HK-2 (cell line): ENCODE data around the gene LRRC75A.
"Not testable (repeated sequence)": the region's sequence is repeated elsewhere in the genome, so short reads cannot be mapped to it uniquely, and the experiment has no call there.

ENCODE experiments used
- DNase-seq: peaks from one replicate; pipeline ENCODE4 v3.0.0-alpha.2; 2018; ENCODE audit not compliant: unreplicated experiment

Gene LRRC75A

DNA sequence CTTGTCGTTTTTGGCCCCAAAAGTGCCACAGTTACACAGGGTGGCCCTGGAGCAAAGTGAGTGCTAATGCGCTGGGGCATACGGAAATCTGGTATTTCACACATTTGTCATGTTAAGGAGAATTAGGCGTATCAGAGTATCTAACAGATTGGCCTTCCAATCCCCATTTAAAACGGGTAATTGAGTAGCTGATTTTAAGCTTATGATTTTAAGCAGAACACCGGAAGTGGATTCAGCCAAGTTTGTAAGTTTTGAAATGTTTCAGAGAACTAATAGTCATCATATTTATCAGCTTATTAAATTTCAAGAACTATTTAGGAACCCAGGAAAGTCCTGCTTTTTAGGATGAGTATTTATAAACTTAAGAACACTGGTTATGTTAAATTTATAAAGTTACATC is 19.5 kb downstream of the LRRC75A start:
- no peak for DNase-seq

DNA sequence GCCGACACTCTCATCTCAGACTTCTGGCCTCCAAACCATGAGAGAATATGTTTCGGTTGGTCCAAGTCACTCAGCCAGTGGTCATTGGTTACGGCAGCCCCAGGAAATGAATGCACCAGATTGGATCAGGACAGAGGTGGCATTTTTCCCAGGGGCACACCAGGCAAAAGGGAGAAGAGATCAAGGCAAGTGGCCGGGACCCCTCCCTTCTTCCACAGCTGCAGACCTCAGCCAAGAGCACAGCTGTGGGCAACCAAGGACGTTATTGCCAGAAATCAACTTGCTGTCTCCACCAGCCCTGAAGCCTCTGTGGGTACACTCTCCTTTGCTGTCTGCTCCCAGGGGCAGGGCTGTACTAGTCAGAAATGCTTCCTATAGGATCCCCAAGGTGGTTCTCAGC is 20.7 kb downstream of the LRRC75A start:
- DNase-seq: no peak

DNA sequence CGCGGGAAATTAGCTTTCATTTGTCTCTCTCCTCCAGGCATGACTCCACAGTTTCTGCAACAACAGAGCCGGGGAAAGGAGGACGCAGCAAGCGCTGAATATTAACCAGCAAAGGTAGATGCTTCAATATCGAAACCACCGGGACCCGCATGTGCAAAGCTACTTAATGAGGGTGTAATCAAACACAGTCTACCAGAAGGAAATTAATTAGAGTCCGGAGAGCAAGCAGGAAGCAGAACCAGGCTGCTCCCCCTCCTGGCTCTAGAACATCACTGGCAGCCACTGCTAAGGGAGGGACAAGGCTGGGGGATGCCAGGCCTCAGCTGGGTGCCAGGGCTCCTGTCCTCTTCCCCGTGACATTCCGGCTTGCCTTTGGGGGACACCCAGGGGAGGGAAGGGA is 21.7 kb downstream of the LRRC75A start:
- DNase-seq: no peak

DNA sequence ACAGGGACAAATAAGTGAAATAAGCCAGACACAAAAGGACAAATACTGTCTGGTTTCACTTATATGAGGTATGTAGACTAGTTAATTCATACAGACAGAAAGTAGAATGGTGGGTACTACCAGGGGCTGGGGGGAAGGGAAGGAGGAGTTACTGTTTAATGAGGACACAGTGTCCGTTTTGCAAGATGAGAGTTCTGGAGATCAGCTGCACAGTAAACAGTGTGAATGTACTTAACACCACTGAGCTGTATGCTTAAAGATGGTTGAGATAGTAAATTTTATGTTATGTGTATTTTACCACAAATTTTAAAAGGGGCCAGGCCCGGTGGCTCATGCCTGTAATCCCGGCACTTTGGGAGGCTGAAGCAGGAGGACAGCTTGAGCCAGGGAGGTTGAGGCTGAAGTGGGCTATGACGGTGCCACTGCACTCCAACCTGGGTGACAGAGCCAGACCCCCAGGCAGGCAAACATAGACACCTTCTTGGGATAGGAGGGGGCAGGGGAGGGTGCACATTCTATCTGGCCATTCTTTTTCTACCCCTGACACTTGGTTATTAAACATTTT is 23.5 kb downstream of the LRRC75A start:
- DNase-seq: no peak

DNA sequence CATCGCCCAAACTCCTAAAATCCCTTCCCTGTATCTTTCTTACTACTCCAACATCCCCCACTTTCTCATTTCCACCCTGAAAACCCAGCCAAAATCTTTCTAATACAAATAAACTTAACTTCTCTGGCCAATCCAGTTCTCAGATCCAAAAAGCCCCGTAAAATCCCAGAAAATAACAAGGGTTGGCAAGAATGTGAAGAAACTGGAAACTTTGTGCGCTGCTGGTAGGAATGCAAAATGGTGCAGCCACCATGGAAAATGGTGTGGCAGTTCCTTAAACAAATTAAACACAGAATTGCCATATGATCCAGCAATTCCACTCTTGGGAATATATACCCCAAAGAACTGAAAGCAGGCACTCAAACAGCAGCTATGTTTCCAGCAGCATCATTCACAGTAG is 24.1 kb downstream of the LRRC75A start:
- DNase-seq: no peak

DNA sequence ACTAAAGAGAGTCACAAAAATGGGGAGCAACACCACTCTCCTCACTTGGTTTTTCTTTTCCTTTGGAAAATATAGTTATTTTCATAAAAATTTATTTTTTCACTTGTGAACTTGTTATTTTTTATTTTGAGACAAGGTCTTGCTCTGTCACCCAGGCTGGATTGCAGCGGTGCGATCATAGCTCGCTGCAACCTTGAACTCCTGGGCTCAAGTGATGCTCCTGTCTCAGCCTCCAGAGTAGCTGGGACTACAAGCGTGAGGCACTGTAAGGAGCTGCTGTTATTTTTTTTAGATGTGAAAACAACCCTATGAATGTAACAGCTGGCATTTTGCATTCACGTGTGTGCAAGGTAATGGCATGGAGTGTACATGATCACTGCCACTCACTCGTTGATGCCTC is 24.9 kb downstream of the LRRC75A start:
- no peak for DNase-seq

DNA sequence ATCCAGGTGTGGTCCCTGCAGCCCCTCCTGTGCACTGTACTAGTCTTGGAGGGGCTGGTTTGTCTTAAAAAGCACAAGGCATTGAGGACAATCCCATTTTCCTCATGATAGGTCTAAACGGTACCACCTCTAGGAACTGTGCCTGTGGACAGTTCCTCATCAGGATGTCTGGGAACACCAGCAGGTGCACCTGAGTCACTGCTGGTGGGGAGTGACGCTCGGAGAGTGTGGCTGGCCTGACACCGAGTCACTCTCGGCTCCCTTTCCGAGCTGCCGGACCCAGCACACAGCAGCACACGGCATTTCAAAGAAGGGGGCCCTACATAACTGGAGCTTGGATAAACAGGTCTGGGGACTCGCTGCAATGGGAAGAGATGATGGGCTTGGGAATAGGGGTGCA is 25.6 kb downstream of the LRRC75A start:
- DNase-seq: no peak

DNA sequence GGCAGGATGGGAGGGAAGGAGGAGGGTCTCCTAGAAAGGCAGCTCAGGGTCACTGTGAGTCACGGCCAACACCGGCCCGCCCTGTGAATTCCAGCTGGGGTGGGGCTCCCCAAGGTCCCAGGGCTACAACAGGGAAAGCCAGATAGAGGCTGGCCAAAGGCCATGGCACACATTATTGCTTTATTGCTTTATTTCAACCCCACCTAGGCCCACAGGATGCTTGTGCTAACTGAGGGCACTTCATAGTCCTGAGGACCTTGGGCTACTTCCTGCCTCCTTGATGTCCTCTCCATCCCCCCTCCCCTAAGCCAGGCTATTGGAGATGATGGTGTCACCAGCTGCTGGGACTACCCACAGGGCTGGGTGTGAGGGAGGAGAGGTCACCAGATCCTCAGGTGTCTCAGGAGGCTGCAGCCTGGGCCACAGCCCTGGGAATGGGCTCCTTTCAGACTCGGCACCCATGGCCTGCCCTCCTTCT is 26.1 kb downstream of the LRRC75A start:
- no peak for DNase-seq

DNA sequence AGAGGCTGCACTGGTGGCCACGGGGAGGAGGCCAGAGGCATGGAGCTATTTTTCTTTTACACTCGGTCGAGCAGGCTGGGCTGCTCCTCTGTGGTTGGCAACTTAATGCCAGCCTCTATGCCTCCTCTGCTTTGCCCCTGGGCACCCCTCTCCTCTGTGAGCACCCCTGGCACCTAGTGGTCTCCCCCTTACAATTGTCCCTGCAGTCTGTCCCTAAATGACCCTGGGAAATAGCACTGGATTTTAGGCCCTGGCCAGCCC is 27.0 kb downstream of the LRRC75A start:
- DNase-seq: no peak

DNA sequence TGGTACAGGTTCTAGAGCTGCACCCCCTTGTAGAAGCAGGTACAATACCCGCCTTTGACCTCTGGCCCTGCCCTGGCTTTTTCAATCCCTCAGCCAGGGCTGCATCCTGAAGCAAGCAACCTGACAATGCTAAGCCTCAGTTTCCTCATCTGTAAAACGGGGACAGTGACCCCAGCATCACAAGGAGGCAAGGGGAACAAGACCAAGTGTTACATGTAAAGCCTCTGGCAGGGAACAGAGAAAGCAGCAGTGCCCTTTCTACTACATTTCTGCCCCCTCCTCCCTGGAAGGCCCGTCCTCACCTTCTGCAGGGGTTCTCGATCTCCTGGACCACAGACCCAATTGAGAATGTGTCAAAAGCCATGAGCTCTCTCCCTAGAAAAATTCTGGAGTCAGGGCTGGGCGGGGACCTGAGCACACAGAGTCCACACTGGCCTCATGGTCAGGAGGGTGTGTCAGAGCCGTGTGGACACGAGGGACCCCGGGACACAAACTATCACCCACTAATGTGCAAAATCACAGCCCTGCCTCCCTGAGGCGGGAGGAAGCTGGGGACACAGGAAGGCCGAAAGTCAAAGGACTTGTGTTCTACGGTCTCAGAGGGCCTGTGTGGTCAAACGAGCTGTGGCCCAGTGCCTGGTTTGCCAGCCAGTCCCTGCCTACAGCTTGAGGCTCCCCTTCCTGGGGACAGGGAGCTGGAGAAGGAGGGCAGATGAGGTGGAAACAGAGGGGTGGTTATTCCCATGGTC is 27.5 kb downstream of the LRRC75A start:
- no peak for DNase-seq

DNA sequence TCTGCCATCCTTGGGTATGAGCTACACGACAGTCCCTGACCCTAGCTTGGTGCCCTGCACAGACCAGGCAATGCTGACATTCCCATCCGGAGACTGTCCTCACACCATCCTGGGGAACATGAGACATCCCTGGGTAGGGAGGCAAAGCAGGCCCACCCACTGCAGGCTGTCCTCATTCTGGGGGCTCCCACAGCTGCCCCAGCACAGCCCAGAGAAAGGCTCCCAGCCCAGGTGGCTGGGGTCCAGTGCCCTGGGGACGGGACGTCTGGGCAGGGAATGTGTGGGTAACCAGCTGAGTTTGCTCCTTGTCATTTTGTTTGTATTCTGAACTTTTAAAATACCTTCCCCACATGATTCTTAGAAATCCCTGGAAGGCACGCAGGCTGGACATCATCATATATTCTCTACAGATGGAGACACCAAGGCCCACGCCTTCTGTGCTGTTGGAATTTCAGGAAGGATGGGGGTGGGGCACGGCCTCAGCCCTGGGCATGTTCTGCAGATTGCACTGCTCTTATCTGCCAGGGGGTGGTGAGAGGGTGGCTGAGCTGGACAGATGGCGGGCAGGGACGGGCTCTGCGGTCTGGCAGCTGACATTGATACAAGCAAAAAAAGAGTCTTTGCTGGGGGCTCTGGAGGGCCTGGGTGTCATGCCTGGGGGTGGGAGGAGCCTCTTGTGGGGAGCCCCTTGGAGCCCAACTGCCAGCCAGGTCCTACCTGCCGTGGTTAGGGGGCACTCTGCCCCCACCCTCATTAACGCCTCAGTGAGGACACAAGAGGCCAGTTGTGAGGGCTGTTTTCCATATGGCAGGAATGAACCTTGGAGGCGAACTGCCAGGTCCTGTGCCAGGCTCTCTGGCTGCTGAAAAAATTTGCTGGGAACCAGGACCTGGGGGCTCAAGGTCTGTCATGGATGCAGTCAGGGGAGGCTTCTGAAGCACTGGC is 28.4 kb downstream of the LRRC75A start:
- no peak for DNase-seq

DNA sequence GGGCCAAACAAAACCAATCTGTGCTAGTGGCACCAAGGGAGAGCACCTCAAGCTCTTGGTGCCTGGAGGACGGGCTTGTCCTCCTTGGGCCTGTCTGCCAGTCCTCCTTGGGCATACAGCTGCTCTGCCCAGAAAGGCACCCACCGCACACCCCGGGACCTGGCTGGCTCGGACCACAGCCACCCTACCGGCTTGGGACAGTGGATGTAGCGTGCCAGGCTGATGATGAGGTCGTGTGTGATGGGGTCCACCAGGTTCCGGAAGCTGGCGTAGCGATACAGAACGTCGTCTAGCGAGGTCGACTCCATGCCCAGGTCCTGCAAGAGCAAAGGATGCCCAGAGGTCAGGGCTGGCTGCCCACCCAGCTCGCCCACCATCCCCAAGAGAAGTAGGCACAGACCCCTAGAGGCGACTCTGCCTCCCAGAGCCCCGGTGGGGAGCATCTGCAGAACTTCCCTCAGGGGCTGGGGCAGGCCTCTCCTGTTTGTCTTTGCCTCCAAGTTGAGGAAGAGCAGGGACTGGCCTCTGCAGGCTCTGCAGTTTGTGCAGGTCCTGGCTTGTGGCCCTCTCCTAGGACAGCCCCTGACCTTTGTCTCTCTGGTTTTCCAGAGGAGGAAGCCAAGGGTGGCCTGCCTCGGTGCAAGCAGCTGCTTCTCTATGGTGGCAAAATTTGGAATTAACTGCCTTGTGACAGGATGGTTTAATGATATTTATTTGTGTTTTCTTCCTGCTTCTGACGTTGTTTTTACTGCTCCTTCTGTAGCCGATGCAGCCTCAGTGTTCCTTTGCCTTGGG is 29.7 kb downstream of the LRRC75A start:
- DNase-seq: no peak

DNA sequence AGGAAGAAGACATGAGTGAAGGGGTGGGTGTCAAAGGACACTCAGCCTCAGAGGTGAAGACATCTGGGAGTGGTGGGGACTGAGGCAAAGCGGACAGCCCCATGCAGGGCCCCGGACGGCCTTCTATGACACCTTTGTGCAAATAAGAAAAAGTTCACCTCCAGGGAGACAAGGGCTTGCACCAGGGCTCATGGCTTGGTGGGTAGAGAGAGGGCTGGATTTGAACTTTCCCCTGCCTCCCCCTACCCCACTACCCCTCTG is 30.5 kb downstream of the LRRC75A start:
- no peak for DNase-seq

DNA sequence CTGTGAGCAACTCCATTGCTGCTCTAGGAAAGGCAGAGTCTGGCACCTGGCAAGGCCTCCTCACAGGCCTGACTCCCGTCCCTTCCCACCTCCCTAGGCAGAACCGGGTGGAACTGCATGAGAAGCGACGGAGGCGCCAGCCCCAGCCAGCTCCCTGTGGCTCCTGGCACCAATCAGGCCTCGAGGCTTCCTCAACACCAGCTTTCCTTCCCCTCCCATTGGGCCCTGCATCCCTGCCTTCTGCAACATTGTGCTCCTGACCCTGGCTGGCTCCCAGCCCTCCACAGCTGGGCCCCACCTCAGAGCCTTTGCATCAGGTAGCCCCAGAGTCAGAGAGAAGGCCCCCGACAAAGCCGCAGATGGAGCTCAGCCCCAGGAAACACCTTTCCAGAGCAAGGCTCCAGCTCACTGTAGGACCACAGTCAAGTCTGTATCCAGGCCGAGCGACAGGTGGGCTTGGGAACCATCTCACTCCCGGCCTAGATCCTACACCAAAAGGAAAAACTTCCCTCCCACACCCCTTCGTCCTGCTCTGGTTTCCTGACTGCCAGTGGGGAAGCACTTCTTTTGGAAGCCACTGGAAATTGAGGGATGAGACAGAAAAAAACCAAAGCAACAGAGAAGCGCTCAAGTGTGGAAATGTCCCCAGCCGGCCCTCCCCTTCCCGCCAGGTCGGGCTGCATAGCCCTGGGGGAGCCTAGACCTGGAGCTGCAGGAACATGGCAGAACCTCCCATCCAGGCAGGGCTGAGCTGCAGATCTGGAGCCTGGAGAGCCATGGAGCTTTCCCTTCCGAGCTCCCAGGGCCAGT is 31.0 kb downstream of the LRRC75A start:
- no peak for DNase-seq

DNA sequence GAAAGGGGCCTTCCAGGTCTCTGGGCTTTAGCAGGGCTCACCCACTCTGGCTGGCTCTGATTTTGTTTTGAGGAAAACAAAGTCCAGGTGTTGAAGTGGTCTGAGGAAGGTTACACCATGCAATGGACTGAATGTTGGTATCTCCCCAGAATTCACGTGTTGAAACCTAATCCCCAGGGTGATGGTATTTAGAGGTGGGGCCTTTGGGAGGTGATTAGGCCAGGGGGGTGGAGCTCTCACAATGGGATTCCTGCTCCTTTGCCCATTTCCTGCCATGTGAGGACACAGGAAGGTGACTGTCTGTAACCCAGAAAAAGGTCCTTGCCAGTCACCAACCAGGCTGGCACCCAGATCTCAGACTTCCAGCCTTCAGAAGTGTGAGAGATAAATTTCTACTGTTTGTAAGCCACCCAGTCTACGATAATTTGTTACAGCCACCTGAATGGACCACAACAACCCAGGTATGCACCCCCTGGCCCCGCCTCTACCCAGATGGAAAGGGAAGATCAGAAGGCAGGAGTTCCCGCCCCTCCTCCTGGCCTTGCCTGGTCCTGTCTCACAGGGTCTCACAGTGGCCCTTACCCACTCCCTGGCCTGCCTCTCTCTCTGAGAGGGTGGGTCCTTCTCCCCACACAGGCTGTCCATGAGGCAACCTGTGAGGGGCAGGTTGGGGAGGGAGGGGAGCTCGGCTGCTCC is 32.0 kb downstream of the LRRC75A start:
- DNase-seq: no peak

DNA sequence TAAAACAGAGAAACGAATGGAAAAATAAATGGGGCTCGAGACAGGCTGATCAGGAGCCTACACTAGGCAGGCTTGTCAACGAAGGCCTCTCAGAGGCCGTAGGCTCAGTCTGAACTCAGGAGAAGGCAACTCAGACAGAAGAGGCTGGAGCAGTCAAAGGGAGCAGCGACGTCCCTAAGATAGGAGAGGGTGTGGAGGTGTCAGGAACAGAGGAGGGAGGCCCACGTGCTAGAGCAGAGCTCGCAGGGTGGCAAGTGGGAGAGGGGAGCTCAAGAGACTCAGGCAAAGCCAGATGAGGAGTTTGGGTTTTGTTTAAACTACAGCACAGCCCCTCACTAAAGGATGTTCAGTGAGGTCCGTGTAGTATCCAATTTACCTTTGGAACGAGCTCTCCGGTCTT is 32.7 kb downstream of the LRRC75A start:
- DNase-seq: no peak

DNA sequence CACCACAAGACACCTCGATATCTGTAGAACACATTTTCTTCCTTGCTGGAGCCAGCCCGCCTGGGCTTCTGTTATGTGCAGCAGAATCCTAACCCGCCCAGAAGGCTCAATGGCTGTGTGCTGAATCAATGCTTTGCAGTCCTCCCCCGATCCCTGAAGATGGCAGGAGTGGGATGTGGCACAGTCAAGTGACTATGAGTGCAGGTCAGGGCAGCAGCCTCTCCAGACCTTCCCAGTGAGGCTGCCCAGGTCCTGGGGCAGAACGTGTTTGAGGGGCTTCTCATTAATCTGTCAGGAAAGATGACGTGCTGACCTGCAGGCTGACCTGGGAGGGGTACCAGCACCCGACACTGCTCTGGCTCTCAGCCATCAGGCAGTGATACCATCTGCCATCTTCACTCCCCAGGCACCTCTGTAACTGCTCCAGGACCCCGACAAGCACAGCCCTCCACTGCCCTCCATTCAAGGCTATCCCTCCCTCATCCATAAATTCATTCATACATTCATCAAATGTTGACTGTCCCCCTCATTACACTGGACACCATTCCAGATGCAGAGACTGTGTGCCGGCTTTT is 35.2 kb downstream of the LRRC75A start:
- no peak for DNase-seq

DNA sequence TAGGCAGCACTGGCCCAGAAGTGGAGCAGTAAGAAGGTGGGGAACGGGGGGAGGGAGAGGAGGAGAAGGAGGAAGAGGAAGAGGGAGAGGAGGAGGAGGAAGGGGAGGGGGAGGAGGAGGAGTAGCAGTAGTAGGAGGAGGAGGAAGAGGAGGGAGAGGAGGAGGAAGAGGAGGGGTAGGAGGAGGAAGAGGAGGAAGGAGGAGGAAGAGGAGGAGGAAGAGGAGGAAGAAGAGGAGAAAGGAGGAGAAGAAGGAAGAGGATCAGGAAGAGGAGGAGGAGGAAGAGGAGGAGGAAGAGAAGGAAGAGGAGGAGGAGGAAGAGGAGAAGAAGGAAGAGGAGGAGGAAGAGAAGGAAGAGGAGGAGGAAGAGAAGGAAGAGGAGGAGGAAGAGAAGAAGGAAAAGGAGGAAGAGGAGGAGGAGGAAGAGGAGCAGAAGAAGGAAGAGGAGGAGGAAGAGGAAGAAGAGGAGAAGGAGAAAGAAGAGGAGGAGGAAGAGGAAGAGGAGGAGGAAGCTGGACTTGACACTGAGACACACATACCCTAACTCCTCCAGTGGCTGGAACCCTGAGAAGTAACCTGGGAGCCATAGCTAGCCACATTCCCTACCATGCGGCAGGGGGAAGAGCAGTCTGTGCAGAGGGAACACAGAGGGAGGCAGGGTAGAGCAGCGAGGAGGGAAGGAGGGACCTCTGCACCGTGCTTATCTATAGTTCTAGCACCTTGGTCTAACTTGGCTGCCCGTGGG is 35.8 kb downstream of the LRRC75A start:
- no peak for DNase-seq

DNA sequence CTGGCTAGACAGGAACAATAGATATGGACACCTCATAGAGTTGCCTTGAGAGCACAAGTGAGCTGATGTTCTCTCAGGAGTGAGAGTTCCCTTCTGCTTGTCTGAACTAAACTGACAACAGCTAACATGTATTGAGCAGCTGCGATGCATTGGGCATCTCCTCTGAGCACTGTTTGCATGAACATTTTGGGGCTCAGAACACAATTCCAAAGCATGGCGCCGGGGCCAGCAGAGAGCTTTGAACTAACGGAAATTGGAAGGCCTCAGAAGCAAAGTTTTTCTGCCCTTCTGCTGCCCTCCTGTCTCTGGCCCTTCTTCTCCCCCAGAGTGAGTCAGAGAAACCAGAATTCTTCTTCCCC is 38.5 kb downstream of the LRRC75A start:
- DNase-seq: no peak

DNA sequence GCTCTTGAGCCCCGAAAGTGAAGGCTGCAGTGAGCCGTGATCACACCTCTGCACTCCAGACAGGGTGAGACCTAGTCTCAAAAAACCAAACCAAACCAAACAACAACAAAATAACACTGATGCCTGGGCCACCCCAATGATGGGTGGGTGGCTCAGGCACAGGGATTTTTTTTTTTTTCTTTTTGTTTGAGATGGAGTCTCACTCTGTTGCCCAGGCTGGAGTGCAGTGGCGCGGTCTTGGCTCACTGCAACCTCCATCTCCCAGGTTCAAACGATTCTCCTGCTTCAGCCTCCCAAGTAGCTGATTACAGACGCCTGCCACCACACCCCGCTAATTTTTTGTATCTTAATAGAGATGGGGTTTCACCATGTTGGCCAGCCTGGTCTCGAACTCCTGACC is 39.7 kb downstream of the LRRC75A start:
- DNase-seq: not testable (repeated sequence)
